Stimulated activated CD8-positive, alpha-beta memory T cell treated with anti-CD3 and anti-CD28 coated beads, Interleukin-12 subunit alpha, Interleukin-12 subunit beta, amount 100 ng/mL, for 24 hours (primary cell): Measurements from ENCODE around the gene ETV7.

Experiments used
- DNase-seq: peaks from one replicate; pipeline ENCODE4 v3.0.0-alpha.2; 2020; ENCODE audit errors: extremely low read depth

ETV7 gene

DNA sequence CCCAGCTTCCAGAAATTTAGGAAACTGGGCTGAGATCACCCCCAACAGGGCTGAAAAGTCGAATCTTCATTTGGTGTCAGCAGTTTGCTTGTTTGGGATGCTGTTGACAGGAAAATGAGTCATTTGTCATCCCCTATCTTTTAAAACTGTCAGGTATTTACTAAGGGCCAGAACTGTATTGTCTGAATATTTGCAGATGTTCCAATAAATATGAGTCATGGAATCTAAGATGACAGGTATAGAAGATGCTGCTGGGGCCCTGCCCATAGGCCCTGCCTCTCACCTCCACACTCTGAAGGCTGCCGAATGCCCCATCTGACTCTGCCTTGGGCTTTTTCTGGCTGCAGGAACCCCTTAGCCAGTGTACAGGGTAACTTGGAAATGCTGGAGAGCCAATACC is 3.9 kb downstream of the ETV7 start:
- DNase-seq = no peak

DNA sequence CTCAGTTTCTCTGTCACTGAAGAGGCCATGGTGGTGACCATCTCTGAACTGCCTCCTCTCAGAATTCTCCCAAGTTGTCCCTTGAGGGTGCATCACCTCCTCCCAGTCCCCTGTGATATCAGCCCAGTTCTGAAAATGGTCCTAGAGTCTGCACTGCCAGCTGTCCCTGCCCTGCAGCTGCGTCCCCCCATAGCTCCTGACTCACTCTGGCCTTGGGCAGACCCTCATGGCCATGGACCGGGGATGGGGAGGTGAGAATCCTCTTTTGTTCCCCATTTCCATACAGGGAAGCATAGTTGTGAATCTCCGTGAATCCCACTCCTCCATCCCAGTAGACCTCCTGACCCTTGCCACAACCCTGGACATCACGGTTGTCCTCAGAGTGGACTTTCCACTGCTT is 4.5 kb downstream of the ETV7 start:
- DNase-seq = no peak

DNA sequence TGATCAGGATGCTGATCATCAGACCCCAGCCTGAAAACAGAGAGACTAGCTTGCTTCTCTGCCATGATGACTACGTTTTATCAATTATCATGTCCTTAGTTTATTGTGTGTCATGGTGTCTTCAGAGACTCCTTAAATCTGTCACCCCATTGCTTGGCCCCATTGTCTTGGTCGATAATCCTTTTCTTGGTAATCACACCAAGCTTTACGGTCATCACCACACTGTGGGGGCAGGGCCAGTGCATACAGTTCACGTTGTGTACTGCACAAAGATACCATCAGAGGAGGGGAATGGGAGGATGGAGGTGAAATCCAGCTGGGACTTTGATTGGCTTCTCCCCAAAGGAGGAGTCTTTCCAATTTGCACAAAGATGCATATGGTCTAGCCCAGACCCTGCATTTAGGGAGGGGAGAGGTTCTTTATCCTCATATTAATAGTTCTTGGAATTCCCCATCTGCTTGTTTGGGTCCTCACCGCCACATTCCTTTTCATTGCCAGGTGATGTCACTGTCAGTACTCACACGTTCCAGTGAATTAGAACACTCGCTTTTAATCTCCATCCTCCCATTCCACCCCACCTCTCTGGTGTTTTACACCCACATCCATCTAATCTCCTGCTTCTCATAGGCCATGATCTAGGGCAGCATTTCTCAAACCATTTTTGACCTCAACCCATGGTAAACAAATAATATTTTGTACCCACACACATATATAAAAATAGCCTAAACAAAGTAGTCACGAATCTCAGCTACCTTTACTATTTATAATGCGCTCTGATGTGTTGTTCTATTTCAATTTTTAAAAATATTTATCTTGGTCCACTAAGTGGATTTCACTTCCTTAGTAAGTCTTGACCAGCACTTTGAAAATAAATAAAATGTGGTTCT is 5.7 kb downstream of the ETV7 start:
- DNase-seq = no peak

DNA sequence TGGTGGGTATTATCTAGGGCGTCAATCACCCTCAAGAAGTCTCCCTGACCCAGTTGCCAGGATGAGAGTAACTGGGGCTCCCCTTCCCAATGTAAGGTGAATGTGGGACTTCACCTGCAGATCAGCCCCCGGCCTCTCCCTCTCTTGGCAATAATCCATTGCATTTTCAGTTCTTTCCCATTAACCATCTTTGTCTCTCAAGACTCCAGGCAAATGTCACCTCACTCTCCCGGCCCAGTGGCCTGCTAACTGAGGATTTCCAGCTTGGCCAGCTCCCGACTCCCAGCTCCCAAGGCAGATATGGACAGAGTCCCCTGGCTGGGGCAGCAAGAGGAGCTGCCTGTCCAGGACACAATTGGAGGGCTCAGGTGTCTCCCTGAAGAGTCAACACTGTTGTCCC is 7.3 kb downstream of the ETV7 start:
- DNase-seq = no peak

DNA sequence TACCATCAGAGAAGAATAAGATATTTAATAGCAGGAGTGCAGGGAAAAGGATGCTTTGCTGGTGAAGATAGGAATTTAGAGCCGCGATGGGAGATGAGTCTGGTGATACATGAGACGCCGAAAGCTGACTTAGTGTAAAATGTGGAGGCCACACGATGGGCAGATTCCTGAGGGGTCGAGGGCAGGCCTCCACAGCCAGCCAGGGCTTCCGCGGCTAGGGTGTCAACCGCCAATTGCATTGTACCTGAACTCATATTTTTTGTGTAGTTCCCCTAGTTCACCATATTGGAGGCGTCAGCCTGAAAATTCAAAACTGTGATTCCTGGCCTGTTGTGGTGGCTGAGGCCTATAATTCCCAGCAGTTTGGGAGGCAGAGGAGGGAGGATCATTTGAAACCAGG is 8.5 kb downstream of the ETV7 start:
- DNase-seq = no peak

DNA sequence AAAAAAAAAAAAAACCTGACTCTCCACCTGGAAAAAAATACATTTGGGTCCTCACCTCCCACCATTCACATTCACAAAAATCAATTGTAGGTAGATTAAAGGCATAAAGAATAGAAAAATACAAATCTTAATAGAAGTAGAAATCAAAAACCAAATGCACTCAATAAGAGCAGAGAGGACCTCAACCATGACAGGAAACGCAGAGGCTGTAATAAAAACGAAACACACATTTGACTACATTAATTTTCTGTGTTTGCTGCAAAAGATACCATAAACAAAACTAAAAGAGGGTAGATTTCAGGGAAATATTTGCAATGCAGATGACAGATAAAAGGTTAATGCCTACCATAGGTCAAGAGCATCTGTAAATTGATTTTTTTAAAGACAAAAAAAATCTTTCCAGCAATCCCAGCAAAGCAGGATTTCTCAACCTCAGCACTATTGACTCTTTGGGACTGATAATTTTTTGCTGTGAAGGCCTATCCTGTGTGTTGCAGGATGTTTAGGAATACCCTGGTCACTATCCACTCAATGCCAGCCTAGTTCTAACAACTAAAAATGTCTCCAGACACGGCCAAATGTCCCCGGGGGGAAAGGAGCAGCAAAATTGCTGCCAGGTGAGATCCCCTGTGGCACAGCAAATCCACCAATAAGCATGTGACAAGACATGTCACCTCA is 9.1 kb downstream of the ETV7 start:
- DNase-seq = no peak

DNA sequence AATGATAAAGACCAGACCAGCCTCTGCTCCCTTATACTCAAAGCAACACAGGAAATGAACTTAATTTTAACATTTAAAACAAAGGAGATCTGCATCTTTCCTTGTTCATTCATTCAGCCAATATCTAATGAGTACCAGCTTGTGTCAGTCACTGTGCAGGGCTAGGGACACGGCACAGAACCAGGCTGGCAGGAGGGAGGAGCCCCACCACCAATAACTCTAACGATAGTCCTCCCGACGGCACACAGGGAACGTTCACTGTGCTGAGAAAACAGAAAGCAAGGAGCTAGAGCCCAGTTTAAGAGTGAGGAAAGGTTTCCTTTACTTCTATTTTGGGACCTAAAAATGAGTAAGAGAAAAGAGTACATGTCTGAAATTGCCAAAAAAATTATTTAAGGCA is 9.9 kb downstream of the ETV7 start:
- no peak for DNase-seq

DNA sequence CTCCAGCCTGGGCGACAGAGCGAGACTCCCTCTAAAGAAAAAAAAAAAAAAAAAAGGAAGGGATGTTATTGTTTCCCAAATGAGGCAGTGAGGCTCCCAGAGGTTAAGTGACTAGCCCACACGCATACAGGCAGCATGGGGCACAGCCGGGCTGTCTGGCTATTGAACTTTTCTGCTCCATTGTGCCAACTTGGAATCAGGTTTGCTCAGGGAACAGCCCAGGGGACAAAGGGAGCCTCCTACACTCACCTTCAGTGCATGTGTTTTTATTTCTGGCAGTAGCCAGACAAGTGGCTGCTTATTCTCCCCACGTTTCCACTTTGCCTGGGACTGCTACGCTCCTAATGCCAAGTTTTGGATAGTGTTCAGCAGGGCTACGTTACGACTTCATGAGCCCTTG is 10.7 kb downstream of the ETV7 start:
- DNase-seq = no peak

DNA sequence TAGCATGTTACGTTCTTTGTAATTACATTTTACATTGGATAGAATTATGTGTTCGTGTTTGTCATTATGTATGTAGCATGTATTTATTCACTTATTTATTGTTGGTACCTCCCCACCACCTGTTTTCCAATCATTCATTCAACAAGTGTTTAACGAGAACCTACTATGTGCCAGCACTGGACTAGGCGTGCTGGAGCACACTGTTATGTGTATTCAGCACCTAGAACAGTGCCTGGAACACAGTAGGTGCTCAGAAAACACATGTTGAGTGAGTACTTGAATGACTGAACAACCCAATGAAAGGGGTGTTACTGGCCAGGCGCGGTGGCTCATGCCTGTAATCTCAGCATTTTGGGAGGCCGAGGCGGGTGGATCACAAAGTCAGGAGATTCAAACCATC is 11.3 kb downstream of the ETV7 start:
- DNase-seq = no peak

DNA sequence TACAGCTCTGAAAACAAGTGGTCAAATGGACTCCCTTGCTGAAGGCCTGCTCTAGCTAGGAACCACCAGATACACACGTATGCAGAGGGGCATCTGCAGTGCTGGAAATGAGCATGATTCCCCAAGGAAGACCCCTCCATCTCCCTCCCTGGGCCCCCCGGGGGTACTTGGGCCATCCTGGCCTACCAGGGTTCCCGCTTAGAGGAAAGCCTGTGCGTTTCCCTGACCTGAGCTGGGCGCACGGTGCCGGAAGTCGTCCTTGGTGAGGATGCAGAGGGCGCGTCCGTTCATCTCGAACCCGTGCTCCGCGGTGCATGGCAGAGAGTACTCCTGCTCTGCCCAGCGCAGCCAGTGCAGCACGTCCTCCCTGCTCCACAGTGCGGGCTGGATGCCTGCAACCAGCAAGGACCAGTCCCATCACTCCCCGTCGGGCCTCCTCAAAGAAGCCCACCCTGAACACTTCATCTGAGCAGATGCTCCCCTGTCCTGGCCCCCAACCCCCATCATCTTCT is 11.8 kb downstream of the ETV7 start:
- DNase-seq = no peak

DNA sequence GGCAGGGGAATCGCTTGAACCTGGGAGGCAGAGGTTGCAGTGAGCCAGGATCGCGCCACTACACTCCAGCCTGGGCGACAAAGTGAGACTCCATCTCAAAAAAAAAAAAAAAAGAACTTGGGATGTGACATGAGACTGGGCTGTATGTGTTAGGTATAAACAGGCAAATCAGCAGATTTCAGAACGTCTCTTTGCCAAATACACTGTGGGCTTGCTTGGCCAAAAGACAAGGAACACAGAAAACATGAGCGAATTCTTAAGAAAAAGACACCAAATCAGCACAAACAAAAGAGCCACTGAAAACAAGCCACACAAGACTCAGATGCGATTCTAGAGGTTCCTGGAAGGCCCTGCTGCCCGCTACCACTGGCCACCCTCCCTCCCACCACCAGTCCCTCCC is 12.5 kb downstream of the ETV7 start:
- DNase-seq = no peak

DNA sequence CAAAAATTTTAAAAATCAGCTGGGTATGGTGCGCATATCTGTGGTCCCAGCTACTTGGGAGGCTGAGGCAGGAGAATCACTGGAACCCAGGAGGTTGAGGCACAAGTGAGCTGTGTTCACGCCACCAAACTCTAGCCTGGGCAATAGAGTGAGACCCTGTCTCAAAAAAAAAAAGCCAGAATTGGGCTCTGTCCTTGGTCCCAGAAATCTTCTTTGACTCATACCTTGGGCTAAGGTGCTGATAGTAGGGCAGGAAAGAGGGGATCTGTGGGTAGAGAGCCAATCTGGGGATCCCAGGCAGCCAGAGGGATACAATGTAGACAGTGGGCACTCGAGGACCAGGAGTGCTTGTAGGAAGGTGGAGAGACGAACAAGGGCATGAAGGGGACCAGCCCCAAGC is 13.3 kb downstream of the ETV7 start:
- DNase-seq = no peak

DNA sequence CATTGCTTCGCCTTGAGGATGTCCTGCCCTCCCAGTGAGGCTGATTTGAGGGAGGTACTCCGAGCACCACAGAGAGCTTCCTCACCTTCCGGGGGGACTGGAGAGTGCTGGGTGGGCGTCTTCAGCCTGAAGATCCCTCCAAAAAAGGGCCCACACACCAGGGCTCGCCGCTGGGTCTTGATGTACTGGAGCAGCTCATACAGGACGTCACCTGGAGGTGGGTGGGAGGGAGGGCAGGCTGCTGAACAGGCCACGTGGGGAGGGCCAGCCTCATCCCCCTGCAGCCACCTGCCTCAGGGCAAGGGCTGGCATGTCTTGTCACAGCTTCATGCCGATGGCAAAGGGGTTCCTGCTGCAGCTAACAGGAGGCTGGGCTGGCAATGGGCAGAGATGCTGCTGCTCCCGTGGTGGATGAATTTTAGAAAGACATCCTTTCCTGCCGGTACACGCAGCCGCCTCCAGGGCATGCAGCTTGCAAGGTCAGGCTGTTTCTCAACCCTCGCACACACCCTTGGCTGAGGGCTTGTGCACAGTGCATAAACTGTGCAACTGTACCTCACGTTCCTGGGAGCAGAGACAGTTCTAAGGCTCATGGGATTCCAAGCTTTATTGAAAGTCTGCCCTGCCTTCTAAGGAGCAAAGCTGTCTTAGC is 14.0 kb downstream of the ETV7 start:
- no peak for DNase-seq

DNA sequence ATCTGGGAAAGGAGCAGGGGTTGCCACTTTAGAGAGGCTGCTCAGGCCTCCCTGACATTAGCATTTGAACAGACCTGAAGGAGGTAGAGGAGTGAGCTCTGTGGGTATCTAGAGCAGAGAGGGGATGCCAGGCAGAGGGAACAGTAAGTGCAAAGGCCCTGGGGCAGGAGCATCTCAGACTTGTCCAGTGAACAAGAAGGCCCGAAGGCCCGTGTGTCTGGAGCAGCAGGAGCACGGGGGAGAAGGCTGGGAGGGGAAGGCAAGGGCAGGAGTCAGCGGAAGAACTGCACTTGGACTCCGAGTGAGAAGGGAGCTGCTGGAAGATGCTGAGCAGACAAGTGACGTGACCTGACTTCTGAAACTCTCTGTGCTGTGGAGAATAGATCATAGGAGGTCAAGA is 15.4 kb downstream of the ETV7 start:
- DNase-seq = no peak

DNA sequence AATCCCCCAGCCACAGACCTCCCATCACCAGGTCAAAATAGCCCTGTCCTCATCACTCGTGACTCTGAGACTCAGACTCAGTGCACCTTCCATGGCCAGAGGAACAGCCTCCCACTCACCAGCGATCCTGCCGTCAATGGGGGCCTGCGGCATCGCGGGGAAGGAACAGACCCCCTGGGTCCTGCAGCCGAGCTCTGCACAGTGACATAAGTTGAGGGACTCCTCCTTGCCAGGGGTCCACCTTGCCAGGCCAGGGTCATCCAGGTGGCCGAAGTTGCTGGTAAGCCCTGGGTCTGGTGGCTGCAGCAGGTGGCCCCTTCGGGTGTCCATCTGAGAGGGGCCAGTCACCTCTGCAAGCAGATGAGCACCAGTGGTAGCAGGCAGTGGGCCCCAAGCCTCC is 16.3 kb downstream of the ETV7 start:
- DNase-seq = no peak

DNA sequence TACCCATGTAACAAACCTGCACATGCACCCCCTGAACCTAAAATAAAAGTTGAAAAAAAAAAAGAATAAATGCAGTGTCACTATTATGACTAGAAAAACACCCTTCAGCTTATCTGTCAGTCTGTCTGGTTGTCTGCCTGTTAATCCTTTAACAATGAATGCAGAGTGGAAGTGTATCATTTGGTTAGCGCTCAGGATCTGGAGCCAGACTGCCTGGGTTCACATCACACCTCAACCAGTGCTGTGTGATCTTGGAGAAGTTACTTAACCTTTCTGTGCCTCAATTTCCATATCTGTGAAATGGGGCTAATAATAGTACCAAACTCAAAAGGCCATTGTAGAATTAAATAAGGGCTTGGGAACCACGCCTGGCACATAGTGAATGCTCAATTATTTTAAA is 16.8 kb downstream of the ETV7 start:
- no peak for DNase-seq

DNA sequence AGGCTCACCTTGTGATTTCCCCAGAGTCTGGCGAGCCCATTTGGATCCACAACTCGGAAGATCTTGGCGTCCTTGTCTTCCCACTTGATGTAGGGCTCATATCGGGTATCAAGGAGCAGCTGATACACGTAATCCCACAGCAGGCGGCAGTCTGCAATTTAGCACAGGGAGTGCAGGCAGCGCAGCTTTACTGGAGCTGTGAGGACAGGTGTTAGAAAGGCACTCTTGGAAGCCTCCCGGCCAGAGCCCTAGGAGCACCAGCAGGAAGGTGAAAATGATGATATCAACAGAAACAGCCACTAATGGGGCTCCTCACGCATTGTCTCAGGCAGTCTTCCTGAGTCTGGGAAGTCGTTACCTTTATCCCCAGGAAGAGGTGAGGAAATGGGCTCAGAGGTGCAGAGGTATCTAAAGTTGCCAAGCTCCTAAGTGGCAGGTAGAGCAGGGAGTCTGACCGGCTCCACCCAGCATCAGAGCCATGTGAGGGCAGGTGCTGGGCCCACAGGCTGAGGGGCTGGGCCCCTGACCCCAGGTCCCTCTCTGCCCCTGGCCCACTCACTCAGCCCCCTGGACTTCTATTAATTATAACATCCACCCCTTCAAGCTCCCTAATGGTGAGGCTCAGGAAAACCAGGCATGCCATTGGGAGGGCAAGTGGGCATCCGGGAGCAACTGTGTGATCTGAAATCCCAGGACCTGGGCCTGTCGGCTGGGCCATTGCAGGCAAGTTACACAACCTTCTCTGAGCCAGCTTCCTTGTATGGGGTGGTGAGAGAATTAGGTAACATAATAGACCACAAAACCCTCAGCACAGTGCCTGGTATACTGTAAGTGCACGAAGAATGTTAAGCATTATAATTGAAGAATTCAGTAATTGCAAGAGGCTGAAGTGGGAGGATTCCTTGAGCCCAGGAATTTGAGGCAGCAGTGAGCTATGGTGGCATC is 18.3 kb downstream of the ETV7 start:
- no peak for DNase-seq

DNA sequence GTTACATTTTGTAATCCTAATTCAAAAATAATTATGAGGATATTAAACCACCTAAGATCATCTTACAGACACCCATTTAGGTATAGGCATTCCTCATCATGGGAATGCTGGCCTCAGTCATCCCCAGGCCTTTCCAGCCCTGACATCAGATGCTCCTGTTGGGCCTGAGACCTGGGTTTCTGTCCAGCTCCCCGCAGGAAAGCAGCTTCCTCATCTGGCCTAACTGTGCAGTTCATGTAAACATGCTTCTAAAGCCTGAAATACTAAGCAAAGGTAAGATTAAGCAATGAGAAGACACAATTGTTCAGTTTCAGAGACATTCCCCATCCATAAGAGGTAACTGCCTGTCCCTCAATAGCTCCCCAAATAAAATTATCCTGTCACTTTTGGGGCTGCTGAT is 19.0 kb downstream of the ETV7 start:
- no peak for DNase-seq

DNA sequence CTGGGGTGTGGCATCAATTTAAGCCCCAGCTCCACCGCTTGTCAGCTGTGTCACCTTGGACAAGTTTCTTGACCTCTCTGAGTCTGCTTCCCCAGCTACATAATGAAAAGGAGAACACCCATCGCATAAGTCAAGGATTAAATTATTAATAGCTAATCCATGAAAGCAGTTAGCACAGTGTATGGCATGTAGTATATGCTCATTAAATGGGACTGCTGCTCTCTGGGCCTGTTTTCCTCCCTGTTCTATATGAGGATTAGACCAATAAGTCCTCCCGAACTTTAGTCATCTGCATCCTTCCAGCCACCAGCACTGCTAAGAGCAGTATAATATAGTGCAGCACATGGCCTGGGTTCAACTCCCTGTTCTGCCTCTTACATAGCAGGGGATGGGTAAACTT is 19.7 kb downstream of the ETV7 start:
- no peak for DNase-seq

DNA sequence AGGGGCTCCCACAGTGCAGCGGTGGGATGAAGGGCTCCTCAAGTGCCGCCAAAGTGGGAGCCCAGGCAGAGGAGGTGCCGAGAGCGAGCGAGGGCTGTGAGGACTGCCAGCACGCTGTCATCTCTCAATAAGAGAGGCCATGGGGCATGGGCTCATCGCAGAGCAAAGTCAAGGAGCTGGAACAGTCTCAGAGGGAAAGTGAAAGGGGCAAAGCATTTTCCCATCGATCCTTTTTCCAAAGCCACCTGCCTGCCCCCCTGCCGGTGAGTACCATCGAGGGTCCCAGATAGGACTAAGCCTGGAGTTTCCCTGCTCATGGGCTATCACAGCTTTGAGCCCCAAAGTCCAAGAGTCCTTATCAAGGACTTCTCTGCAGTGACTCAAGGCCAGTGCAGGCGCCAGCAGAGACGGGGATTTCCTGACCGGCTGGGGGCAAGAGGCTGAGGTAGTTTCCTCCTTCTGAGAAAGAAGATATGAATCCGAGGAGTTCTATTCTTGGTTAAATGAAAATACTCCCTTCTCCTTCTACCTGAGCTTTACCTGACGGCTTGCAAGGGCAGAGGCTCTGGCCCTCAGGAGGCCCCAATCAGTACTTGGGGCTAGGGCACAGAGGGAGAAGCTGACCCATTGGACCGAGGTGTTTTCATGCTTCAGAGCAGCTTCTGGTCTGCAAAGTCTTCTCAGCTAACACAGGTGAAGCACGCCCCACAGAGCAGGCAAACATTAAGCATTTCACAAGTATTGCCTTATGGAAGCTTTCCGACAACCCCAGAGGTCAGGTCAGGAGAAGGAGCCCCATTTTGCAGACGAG is 22.6 kb downstream of the ETV7 start:
- no peak for DNase-seq
